ENCODE results near the gene LHFPL5. TPM values are rescaled to one million over a fixed set of nuclear protein-coding genes. Genes with fewer than 3 reads are reported as not detected.

LHFPL5 gene
- total RNA-seq, 1 donor from 2014 or later = not detected

- DNase-seq (ENCODE audit: low read depth) (no peak), FAIRE-seq (no peak)
- no peaks in the 10 kb centered on the region for H3K36me3 ChIP-seq (ENCODE audit: control insufficient read depth, insufficient read depth, low read length)
- no peak overlapping the region for H3K4me3 ChIP-seq (ENCODE audit: low read depth, low read length)
- no peak for TF ChIP-seq CTCF (IDR thresholded peaks at IDR 0.05; ENCODE audit: insufficient read depth, low read length, severe bottlenecking)
- H3K27me3 ChIP-seq (ENCODE audit: control insufficient read depth, insufficient read depth, low read length) = peaks cover 1% of the 10 kb centered on the region
Observed at GRCh38 chr6:35778437-35778836, 26.7 kb upstream of the LHFPL5 start.

- Histone ChIP-seq H3K36me3 (ENCODE audit: control insufficient read depth, insufficient read depth, low read length) (no peaks in the 10 kb centered on the region), H3K27me3 (ENCODE audit: control insufficient read depth, insufficient read depth, low read length) (peaks cover 1% of the 10 kb centered on the region), H3K4me3 (ENCODE audit: low read depth, low read length) (no peak within 1 kb of the TSS)
- no peak for DNase-seq (ENCODE audit: low read depth)
- FAIRE-seq = no peak
- no peak for TF ChIP-seq CTCF (IDR thresholded peaks at IDR 0.05; ENCODE audit: insufficient read depth, low read length, severe bottlenecking)
Observed at GRCh38 chr6:35780719-35781118, 24.4 kb upstream of the LHFPL5 start, which contains the start of gene CLPSL1. CLPSL1 (plus strand) TSS chr6:35781019; CDS start chr6:35781111, 92 bp downstream.

- no peaks in the 10 kb centered on the region for H3K36me3 ChIP-seq (ENCODE audit: control insufficient read depth, insufficient read depth, low read length)
- TF ChIP-seq CTCF (IDR thresholded peaks at IDR 0.05; ENCODE audit: insufficient read depth, low read length, severe bottlenecking) = no peak
- FAIRE-seq (no peak), DNase-seq (ENCODE audit: low read depth) (no peak)
- no peak overlapping the region for H3K4me3 ChIP-seq (ENCODE audit: low read depth, low read length)
- H3K27me3 ChIP-seq (ENCODE audit: control insufficient read depth, insufficient read depth, low read length) = no peaks in the 10 kb centered on the region
Observed at GRCh38 chr6:35781290-35781689, 23.9 kb upstream of the LHFPL5 start.

GRCh38 chr6:35782424-35782823 lies 22.7 kb upstream of the LHFPL5 start:
- DNase-seq (ENCODE audit: low read depth) (peak; percentile 21), FAIRE-seq (no peak)
- peaks cover 7% of the 10 kb centered on the region for H3K27me3 ChIP-seq (ENCODE audit: control insufficient read depth, insufficient read depth, low read length)
- TF ChIP-seq CTCF (IDR thresholded peaks at IDR 0.05; ENCODE audit: insufficient read depth, low read length, severe bottlenecking) = no peak
- H3K36me3 ChIP-seq (ENCODE audit: control insufficient read depth, insufficient read depth, low read length) = no peaks in the 10 kb centered on the region
- H3K4me3 ChIP-seq (ENCODE audit: low read depth, low read length) = no peak overlapping the region

GRCh38 chr6:35784200-35784599 lies 21.0 kb upstream of the LHFPL5 start:
- H3K36me3 ChIP-seq (ENCODE audit: control insufficient read depth, insufficient read depth, low read length) = no peaks in the 10 kb centered on the region
- DNase-seq (ENCODE audit: low read depth) (no peak), FAIRE-seq (no peak)
- no peak for TF ChIP-seq CTCF (IDR thresholded peaks at IDR 0.05; ENCODE audit: insufficient read depth, low read length, severe bottlenecking)
- H3K27me3 ChIP-seq (ENCODE audit: control insufficient read depth, insufficient read depth, low read length) = peaks cover 12% of the 10 kb centered on the region
- H3K4me3 ChIP-seq (ENCODE audit: low read depth, low read length) = no peak overlapping the region

GRCh38 chr6:35786272-35786671 lies 18.9 kb upstream of the LHFPL5 start:
- H3K36me3 ChIP-seq (ENCODE audit: control insufficient read depth, insufficient read depth, low read length) = no peaks in the 10 kb centered on the region
- H3K27me3 ChIP-seq (ENCODE audit: control insufficient read depth, insufficient read depth, low read length) = peaks cover 12% of the 10 kb centered on the region
- H3K4me3 ChIP-seq (ENCODE audit: low read depth, low read length) = no peak overlapping the region
- no peak for TF ChIP-seq CTCF (IDR thresholded peaks at IDR 0.05; ENCODE audit: insufficient read depth, low read length, severe bottlenecking)
- FAIRE-seq = no peak
- DNase-seq (ENCODE audit: low read depth) = no peak
